ENCODE results near the gene HYAL2. TPM values are rescaled to one million over a fixed set of nuclear protein-coding genes. Genes with fewer than 3 reads are reported as not detected.
"Not testable (repeated sequence)": the region's sequence is repeated elsewhere in the genome, so short reads cannot be mapped to it uniquely, and the experiment has no call there.

HYAL2 gene
- total and polyA plus RNA-seq, 12 donors: 25.1 to 135 (median 39.0) TPM

DNA sequence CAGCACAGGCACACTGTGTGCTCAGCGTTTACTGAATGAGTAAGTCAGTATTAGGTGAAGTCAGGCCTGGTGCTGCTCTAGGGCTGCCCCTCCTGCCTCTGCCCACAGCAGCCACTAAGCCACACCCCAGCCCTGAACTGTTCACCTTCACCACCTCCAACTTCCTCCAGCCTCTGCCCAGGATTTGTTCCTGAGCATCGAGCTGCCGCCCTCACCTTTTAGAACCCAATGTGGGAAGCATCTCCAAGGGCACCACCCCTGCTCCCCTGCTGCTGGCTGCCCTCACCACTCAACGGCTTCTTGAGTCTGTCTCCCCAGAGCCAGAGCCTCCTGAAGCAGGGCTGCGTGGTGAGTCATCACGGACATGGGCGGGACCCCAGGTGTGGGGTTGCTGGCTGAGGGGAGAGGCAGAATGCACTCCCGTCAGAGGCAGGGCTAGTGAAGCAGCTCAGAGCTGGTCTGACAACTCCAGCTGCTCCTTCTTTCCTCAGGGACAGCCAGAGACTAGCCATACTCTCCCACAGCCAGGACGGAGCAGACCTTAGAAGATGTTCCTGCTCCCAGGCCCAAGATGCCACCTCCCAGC, 5.8 kb downstream of the HYAL2 start:
- Histone ChIP-seq H3K27me3 (no peaks in the 10 kb centered on the region), H3K9me3 (no peaks in the 10 kb centered on the region), H3K4me3 (peak overlapping the region in 1 of 10 donors; percentile 5), H3K36me3 (peaks cover 0 to 58% (median 33%) of the 10 kb centered on the region in 9 donors), H3K4me1 (peaks cover 13 to 53% (median 43%) of the 10 kb centered on the region in 9 donors), H3K27ac (peak overlapping the region in 7 of 10 donors; percentile 27 to 99 (median 45))
- intact Hi-C loops (cut with DNase I): no loop called here
- TF ChIP-seq, protein P1, sequence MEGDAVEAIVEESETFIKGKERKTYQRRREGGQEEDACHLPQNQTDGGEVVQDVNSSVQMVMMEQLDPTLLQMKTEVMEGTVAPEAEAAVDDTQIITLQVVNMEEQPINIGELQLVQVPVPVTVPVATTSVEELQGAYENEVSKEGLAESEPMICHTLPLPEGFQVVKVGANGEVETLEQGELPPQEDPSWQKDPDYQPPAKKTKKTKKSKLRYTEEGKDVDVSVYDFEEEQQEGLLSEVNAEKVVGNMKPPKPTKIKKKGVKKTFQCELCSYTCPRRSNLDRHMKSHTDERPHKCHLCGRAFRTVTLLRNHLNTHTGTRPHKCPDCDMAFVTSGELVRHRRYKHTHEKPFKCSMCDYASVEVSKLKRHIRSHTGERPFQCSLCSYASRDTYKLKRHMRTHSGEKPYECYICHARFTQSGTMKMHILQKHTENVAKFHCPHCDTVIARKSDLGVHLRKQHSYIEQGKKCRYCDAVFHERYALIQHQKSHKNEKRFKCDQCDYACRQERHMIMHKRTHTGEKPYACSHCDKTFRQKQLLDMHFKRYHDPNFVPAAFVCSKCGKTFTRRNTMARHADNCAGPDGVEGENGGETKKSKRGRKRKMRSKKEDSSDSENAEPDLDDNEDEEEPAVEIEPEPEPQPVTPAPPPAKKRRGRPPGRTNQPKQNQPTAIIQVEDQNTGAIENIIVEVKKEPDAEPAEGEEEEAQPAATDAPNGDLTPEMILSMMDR (IDR thresholded peaks at IDR 0.05): no peak
- ATAC-seq (no peak), DNase-seq (no peak)
- 70 to 72% methylated on average over 9 of the region's 9 CpGs for WGBS, 2 donors

DNA sequence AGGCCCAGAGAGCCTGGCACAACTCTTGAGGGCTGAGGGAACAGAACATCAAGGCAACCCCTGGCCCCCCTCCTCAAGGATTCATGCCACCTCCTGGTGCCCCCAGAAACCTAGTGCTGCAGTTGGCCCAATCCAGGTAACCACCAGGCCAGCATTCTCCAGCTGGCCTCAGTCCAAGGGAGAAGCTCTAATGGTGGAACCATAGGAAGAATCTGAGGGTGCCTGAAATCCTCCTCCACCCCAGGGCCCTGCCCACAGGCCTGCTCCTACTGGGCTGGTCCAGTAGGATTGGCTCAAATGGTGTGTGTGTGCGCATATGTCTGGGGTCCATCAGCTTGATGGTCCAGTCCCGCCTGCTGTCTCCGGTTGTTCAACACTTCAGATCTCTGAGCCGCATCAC, 7.7 kb downstream of the HYAL2 start:
- intact Hi-C loops (cut with DNase I): no loop called here
- H3K36me3 ChIP-seq: peaks cover 0 to 54% (median 33%) of the 10 kb centered on the region in 9 donors
- DNase-seq (no peak), ATAC-seq (peak in 5 of 8 donors; percentile 3 to 25 (median 17))
- no peaks in the 10 kb centered on the region for H3K27me3 ChIP-seq
- WGBS, 2 donors: 96 to 99% methylated on average over 4 of the region's 4 CpGs
- peaks cover 8 to 44% (median 31%) of the 10 kb centered on the region in 9 donors for H3K4me1 ChIP-seq
- TF ChIP-seq, protein P1 (IDR thresholded peaks at IDR 0.05): no peak
- H3K9me3 ChIP-seq: no peaks in the 10 kb centered on the region
- H3K27ac ChIP-seq: peak overlapping the region in 2 of 10 donors; percentile 4 to 44
- no peak overlapping the region for H3K4me3 ChIP-seq

DNA sequence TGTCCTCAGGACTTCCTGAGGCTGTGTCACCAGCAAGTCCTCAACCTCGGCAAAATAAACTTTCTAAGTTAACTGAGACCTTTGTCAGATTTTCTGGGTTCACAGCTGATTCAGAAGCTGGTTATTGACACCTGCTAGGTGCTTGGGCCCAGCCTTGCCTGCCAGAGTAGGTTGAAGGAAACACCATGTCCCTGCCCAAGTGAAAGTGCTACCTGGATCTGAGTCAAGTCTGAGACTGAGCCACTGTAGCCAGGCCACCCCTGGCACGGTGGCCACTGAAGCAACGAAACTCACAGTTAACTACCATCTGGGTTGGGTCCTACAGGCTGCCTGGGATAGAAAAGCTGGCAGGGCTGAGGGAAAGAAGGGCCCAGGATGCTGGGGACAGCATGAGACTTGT, 8.2 kb downstream of the HYAL2 start:
- intact Hi-C loops (cut with DNase I): no loop called here
- Histone ChIP-seq H3K4me1 (peaks cover 8 to 39% (median 27%) of the 10 kb centered on the region in 9 donors), H3K27ac (peak overlapping the region in 2 of 10 donors; percentile 4 to 44), H3K36me3 (peaks cover 0 to 54% (median 33%) of the 10 kb centered on the region in 9 donors), H3K4me3 (no peak overlapping the region), H3K27me3 (no peaks in the 10 kb centered on the region), H3K9me3 (no peaks in the 10 kb centered on the region)
- TF ChIP-seq, protein P1 (IDR thresholded peaks at IDR 0.05): no peak
- DNase-seq (no peak), ATAC-seq (peak in 2 of 8 donors; percentile 4 to 14)
- 58 to 83% methylated on average over 3 of the region's 3 CpGs for WGBS, 2 donors

GRCh38 chr3:50312041-50312440, 10.5 kb downstream of the HYAL2 start:
- H3K27ac ChIP-seq; H3K9me3 ChIP-seq; intact Hi-C loops (cut with DNase I); H3K27me3 ChIP-seq; H3K4me3 ChIP-seq; ATAC-seq; DNase-seq: not testable (repeated sequence)
- peaks cover 0 to 16% (median 6%) of the 10 kb centered on the region in 9 donors for H3K4me1 ChIP-seq
- WGBS, 2 donors: 89 to 91% methylated on average over 29 to 32 of the region's 32 CpGs
- peaks cover 0 to 40% (median 10%) of the 10 kb centered on the region in 9 donors for H3K36me3 ChIP-seq

DNA sequence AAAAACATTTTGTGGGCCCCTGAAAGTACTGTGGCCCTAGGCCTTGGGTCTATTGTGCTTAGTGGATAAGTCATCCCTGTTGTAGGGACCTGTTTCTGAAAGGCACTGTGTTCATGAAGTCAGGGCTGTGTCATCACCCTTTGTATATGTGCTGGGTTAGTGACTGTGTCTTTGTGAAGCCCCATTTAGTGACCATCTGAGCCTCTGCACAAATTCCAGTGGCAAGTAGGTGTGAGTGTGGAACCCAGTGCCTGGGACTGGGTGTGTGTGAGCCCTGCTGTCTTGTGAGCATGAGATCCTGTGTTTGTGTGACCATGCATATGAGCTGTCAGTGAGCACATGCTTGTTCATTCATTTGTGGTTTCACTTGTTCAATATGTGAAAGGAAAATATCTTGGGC, 17.9 kb downstream of the HYAL2 start:
- Histone ChIP-seq H3K27me3 (no peaks in the 10 kb centered on the region), H3K4me3 (no peak overlapping the region), H3K9me3 (peaks cover 0 to 7% (median 0%) of the 10 kb centered on the region in 11 donors), H3K4me1 (peaks cover 14 to 44% (median 38%) of the 10 kb centered on the region in 9 donors), H3K36me3 (peaks cover 0 to 16% (median 0%) of the 10 kb centered on the region in 9 donors), H3K27ac (peak overlapping the region in 1 of 10 donors; percentile 26)
- TF ChIP-seq, protein P1 (IDR thresholded peaks at IDR 0.05): no peak
- intact Hi-C loops (cut with DNase I): loop anchor here in 1 of 10 donors (5.0 kb wide), 1 partner anchor 33 kb away; no protein-coding TSS in a partner anchor
- DNase-seq (no peak), ATAC-seq (no peak)

All from heart right ventricle (tissue), 16 donors.